B cell (primary cell): ENCODE results near the gene ZSCAN31. TPM values are rescaled to one million over a fixed set of nuclear protein-coding genes. Genes with fewer than 3 reads are reported as not detected.
A peak's percentile ranks its signal among the peaks of the same experiment; 100 is the strongest.

Experiments
- ATAC-seq: fragments of 200-7000 bp; cut with Tn5 transposase; one replicate; pipeline ENCODE4 v1.10.0; 2021; ENCODE audit warnings: low read depth, mild to moderate bottlenecking, moderate number of reproducible peaks, moderate library complexity
- CTCF ChIA-PET: fragments of 350-600 bp; sonication (Branson Sonifier 250); formaldehyde crosslinking; loops from one replicate; lab custom pipeline; 2021; ENCODE audit warnings: antibody characterized with exemption, inconsistent platforms; lab: Charles Lee
- POLR2A ChIA-PET: fragments of 350-600 bp; sonication (Branson Sonifier 250); formaldehyde crosslinking; loops from one replicate; lab custom pipeline; 2021; ENCODE audit warnings: antibody characterized with exemption; lab: Charles Lee
- DNase-seq: peaks from one replicate; pipeline ENCODE4 v3.0.0; 2013
- H2AFZ ChIP-seq: 2 replicates; pipeline ENCODE4 v1.6.1; 2012; ENCODE audit warnings: mild to moderate bottlenecking, low read depth, low read length; ENCODE audit not compliant: insufficient read depth, poor library complexity, severe bottlenecking
- H3K27ac ChIP-seq, 2 donors: 1 replicate in 1 of 2; 2 replicates in 1 of 2; pipeline ENCODE4 v1.5.1; 2012 to 2013; ENCODE audit warnings: low read length in 2 of 2, mild to moderate bottlenecking in 2 of 2, moderate library complexity in 1 of 2
- H3K27me3 ChIP-seq, 4 experiments: fragments of 200-600 bp in 1 of 4; sonication (generic) in 1 of 4; replicated peaks in 1 of 4; 1 replicate in 2 of 4; 2 replicates in 2 of 4; pipeline versions ENCODE4 v1.6.1 to v1.7.0; 2013 to 2016; ENCODE audit warnings: low read length in 3 of 4, mild to moderate bottlenecking in 2 of 4, mixed read lengths in 1 of 4, moderate library complexity in 1 of 4; ENCODE audit not compliant: insufficient read depth in 4 of 4, control insufficient read depth in 3 of 4; ENCODE audit errors: control extremely low read depth in 1 of 4
- H3K36me3 ChIP-seq, 2 experiments: replicated peaks in 1 of 2; 1 replicate in 1 of 2; 2 replicates in 1 of 2; pipeline versions ENCODE4 v1.6.1 to v1.7.1; 2013; ENCODE audit warnings: low read length in 1 of 2; ENCODE audit not compliant: insufficient read depth in 2 of 2, control insufficient read depth in 1 of 2; ENCODE audit errors: control extremely low read depth in 1 of 2, extremely low read depth in 1 of 2
- H3K4me1 ChIP-seq, 2 donors: fragments of 200-600 bp in 1 of 2; sonication (generic) in 1 of 2; 1 replicate in 1 of 2; 2 replicates in 1 of 2; pipeline versions ENCODE4 v1.5.1 to v1.6.1; 2013 to 2017; ENCODE audit warnings: low read length in 2 of 2; ENCODE audit not compliant: control insufficient read depth in 2 of 2, insufficient read depth in 2 of 2
- H3K4me2 ChIP-seq: replicated peaks from 2 replicates; pipeline ENCODE3; 2012; ENCODE audit warnings: mild to moderate bottlenecking, low read depth, low read length; ENCODE audit not compliant: poor library complexity, severe bottlenecking
- H3K4me3 ChIP-seq, 5 experiments: fragments of 200-600 bp in 1 of 5; sonication (generic) in 1 of 5; 1 replicate in 3 of 5; 2 replicates in 2 of 5; pipeline versions ENCODE4 v1.5.1 to v1.7.0; 2011 to 2016; ENCODE audit warnings: low read length in 4 of 5, mild to moderate bottlenecking in 4 of 5, low read depth in 2 of 5, control low read depth in 1 of 5, moderate library complexity in 1 of 5; ENCODE audit not compliant: insufficient read depth in 1 of 5; ENCODE audit errors: control extremely low read depth in 1 of 5, extremely low read depth in 1 of 5
- H3K79me2 ChIP-seq: fragments of 200-600 bp; sonication (generic); one replicate; pipeline ENCODE4 v1.6.0; 2016; ENCODE audit warnings: low read length; ENCODE audit not compliant: control insufficient read depth, insufficient read depth
- H3K9ac ChIP-seq: fragments of 200-600 bp; sonication (generic); 2 replicates; pipeline ENCODE4 v1.6.1; 2017; ENCODE audit warnings: mild to moderate bottlenecking, low read length, moderate library complexity
- H3K9me3 ChIP-seq, 3 donors: one replicate each; pipeline versions ENCODE4 v1.6.1 to v1.7.1; 2013; ENCODE audit warnings: low read length in 2 of 3; ENCODE audit not compliant: control insufficient read depth in 2 of 3, insufficient read depth in 1 of 3; ENCODE audit errors: control extremely low read depth in 1 of 3
- H4K20me1 ChIP-seq: 2 replicates; pipeline ENCODE4 v1.6.0; 2012; ENCODE audit warnings: mild to moderate bottlenecking, low read length; ENCODE audit not compliant: insufficient read depth, control insufficient read depth, poor library complexity, severe bottlenecking
- H3K27ac Mint-ChIP-seq: one replicate; pipeline ENCODE4 v1.8.0; 2021; ENCODE audit warnings: mixed read lengths
- H3K27me3 Mint-ChIP-seq: one replicate; pipeline ENCODE4 v1.8.0; 2021; ENCODE audit warnings: mixed read lengths
- H3K4me1 Mint-ChIP-seq: one replicate; pipeline ENCODE4 v1.8.0; 2021; ENCODE audit warnings: mixed read lengths
- H3K4me3 Mint-ChIP-seq: one replicate; pipeline ENCODE4 v1.8.0; 2021; ENCODE audit warnings: mixed read lengths
- H3K9me3 Mint-ChIP-seq: one replicate; pipeline ENCODE4 v1.8.0; 2022; ENCODE audit warnings: mixed read lengths; ENCODE audit not compliant: insufficient read depth
- CTCF ChIP-seq: fragments of 200-600 bp; IDR thresholded peaks from one replicate; pipeline ENCODE4 v1.8.0; 2022; ENCODE audit warnings: antibody characterized with exemption, mild to moderate bottlenecking
- EZH2 ChIP-seq: IDR thresholded peaks from 2 replicates; pipeline ENCODE4 v1.6.1; 2012; ENCODE audit warnings: borderline replicate concordance, low read depth, mild to moderate bottlenecking, moderate library complexity, low read length; ENCODE audit not compliant: insufficient read depth, poor library complexity, severe bottlenecking
- WGBS: methylation state at CpG from one replicate; pipeline ENCODE4 v1.1.5; 2013; ENCODE audit warnings: missing lambda C conversion rate; ENCODE audit not compliant: insufficient coverage; 5-methylcytosine and 5-hydroxymethylcytosine counted together
- intact Hi-C: fragments of 100-400 bp; cut with micrococcal nuclease; formaldehyde crosslinking; loops from one replicate; pipeline ENCODE4 v1.10.0; 2022
- polyA plus RNA-seq: library from polyadenylated mRNA; depleted of rRNA; stranded (reverse); fragments of >200 nt; gene quantifications from 2 replicates; pipeline ENCODE4 v1.2.3, GENCODE V29; 2012
- total RNA-seq, 2 donors: library from RNA; stranded (reverse); fragments of 120-200 nt in 1 of 2; gene quantifications; 1 replicate in 1 of 2; 2 replicates in 1 of 2; pipeline versions ENCODE4 v1.2.3 to v1.2.4, GENCODE V29; 2013 to 2022

Gene ZSCAN31
- total and polyA plus RNA-seq, 2 donors (not counting 1 experiment from before 2014, with no cell fraction given) = 1.9 to 4.6 TPM

- no peak for ATAC-seq
- peak overlapping the region; percentile 5 for H3K27ac Mint-ChIP-seq
- peaks cover 0 to 12% (median 0%) of the 10 kb centered on the region in 3 donors for H3K9me3 ChIP-seq
- H3K27me3 Mint-ChIP-seq = no peaks in the 10 kb centered on the region
- H3K79me2 ChIP-seq = peaks cover 72% of the 10 kb centered on the region
- peaks cover 13% of the 10 kb centered on the region for H4K20me1 ChIP-seq
- peak overlapping the region; percentile 99 for H3K4me3 Mint-ChIP-seq
- H3K27ac ChIP-seq = no peak overlapping the region
- ChIA-PET POLR2A (interaction anchor here (0.6 to 0.7 kb wide), 2 partner anchors 453 to 464 kb away, joined by 3 to 5 read pairs; a partner anchor contains a TSS), CTCF (interaction anchor here (0.9 to 4.5 kb wide), 26 partner anchors 11 to 1195 kb away, joined by 3 to 37 read pairs (median 6); partner anchors contain the start of genes PGBD1, ZKSCAN4, ZKSCAN8 and ZSCAN16)
- H3K36me3 ChIP-seq = no peaks in the 10 kb centered on the region
- peak overlapping the region; percentile 74 for H3K4me2 ChIP-seq
- no peak overlapping the region for H3K9ac ChIP-seq
- peaks cover 28% of the 10 kb centered on the region for H3K4me1 Mint-ChIP-seq
- H3K4me3 ChIP-seq = no peak overlapping the region
- intact Hi-C loops = no loop called here
- H3K27me3 ChIP-seq = no peaks in the 10 kb centered on the region
- WGBS = 95% methylated on average over 9 of the region's 10 CpGs
- H2AFZ ChIP-seq = no peak overlapping the region
- H3K9me3 Mint-ChIP-seq = no peaks in the 10 kb centered on the region
- H3K4me1 ChIP-seq = peaks cover 11 to 24% of the 10 kb centered on the region in 2 donors
- no peak for DNase-seq
- TF ChIP-seq EZH2 = no peak
- no peak for TF ChIP-seq CTCF
These were observed 19.0 kb upstream of the ZSCAN31 start for GRCh38 chr6:28354688-28355554.
